GM23338 (cell line): ENCODE data around the gene DVL2. TPM values are rescaled to one million over a fixed set of nuclear protein-coding genes. Genes with fewer than 3 reads are reported as not detected.

Experiments
- ATAC-seq: fragments of 200-7000 bp; cut with Tn5 transposase; 3 replicates; pipeline ENCODE4 v1.9.1; 2020
- DNase-seq: peaks from one replicate; pipeline ENCODE4 v3.0.0-alpha.2; 2015; ENCODE audit warnings: low spot score
- H2AFZ ChIP-seq: fragments of 200-600 bp; sonication (generic); 2 replicates; pipeline ENCODE4 v1.8.0; 2016; ENCODE audit warnings: antibody characterized with exemption, mild to moderate bottlenecking, moderate library complexity
- H3F3A ChIP-seq: fragments of 200-600 bp; sonication (generic); replicated peaks from 2 replicates; pipeline ENCODE4 v1.8.0; 2017; ENCODE audit warnings: antibody characterized with exemption, mixed run types, low read depth
- H3K27ac ChIP-seq: fragments of 200-600 bp; sonication (generic); 2 replicates; pipeline ENCODE4 v1.6.1; 2016; ENCODE audit warnings: low read depth
- H3K27me3 ChIP-seq: fragments of 200-600 bp; sonication (generic); 2 replicates; pipeline ENCODE4 v1.8.0; 2016; ENCODE audit warnings: mild to moderate bottlenecking, mixed run types, moderate library complexity; ENCODE audit not compliant: insufficient read depth
- H3K36me3 ChIP-seq: fragments of 200-600 bp; sonication (generic); 2 replicates; pipeline ENCODE4 v1.8.0; 2016; ENCODE audit warnings: mild to moderate bottlenecking; ENCODE audit not compliant: insufficient read depth
- H3K4me1 ChIP-seq: fragments of 200-600 bp; sonication (generic); 2 replicates; pipeline ENCODE4 v1.8.0; 2016; ENCODE audit warnings: mild to moderate bottlenecking, moderate library complexity; ENCODE audit not compliant: insufficient read depth
- H3K4me2 ChIP-seq: fragments of 200-600 bp; sonication (generic); 2 replicates; pipeline ENCODE4 v1.7.1; 2017; ENCODE audit warnings: mixed run types
- H3K4me3 ChIP-seq: fragments of 200-600 bp; sonication (generic); 2 replicates; pipeline ENCODE4 v1.6.1; 2016; ENCODE audit warnings: mixed run types
- H3K79me2 ChIP-seq: fragments of 200-600 bp; sonication (generic); replicated peaks from 2 replicates; pipeline ENCODE4 v1.8.0; 2017; ENCODE audit warnings: mild to moderate bottlenecking; ENCODE audit not compliant: insufficient read depth
- H3K9me2 ChIP-seq: fragments of 200-600 bp; sonication (generic); 2 replicates; pipeline ENCODE4 v1.8.0; 2017; ENCODE audit not compliant: insufficient read depth
- H4K20me1 ChIP-seq: fragments of 200-600 bp; sonication (generic); replicated peaks from 2 replicates; pipeline ENCODE4 v1.8.0; 2017; ENCODE audit warnings: mild to moderate bottlenecking; ENCODE audit not compliant: insufficient read depth
- H3K27ac Mint-ChIP-seq: 2 replicates; pipeline ENCODE4 v1.8.0; 2020; ENCODE audit warnings: inconsistent platforms, mild to moderate bottlenecking, moderate library complexity, mixed read lengths
- H3K27me3 Mint-ChIP-seq: 3 replicates; pipeline ENCODE4 v1.8.0; 2022; ENCODE audit warnings: low read depth, mild to moderate bottlenecking, moderate library complexity, mixed read lengths, inconsistent platforms; ENCODE audit not compliant: insufficient read depth, poor library complexity
- H3K36me3 Mint-ChIP-seq: 3 replicates; pipeline ENCODE4 v1.8.0; 2021; ENCODE audit warnings: low read depth, mild to moderate bottlenecking, inconsistent platforms, moderate library complexity, mixed read lengths
- H3K4me1 Mint-ChIP-seq: 3 replicates; pipeline ENCODE4 v1.8.0; 2020; ENCODE audit warnings: mild to moderate bottlenecking, inconsistent platforms, mixed read lengths
- H3K4me3 Mint-ChIP-seq: 3 replicates; pipeline ENCODE4 v1.8.0; 2021; ENCODE audit warnings: moderate library complexity, mild to moderate bottlenecking, inconsistent platforms, mixed read lengths
- H3K9me3 Mint-ChIP-seq: 3 replicates; pipeline ENCODE4 v1.8.0; 2020; ENCODE audit warnings: moderate library complexity, mild to moderate bottlenecking, inconsistent platforms, mixed read lengths
- ETS1 ChIP-seq: IDR thresholded peaks from 2 replicates; pipeline ENCODE4 v1.6.1; 2016; ENCODE audit warnings: antibody characterized with exemption
- EZH2phosphoT487 ChIP-seq: fragments of 200-600 bp; sonication (generic); IDR thresholded peaks from one replicate; pipeline ENCODE4 v1.8.1; 2018; ENCODE audit warnings: antibody characterized with exemption; ENCODE audit not compliant: unreplicated experiment
- ZNF114 ChIP-seq: fragments of 250-450 bp; sonication (Bioruptor Pico); IDR thresholded peaks from 2 replicates; pipeline ENCODE4 v1.5.0; 2020; ENCODE audit warnings: mild to moderate bottlenecking, moderate library complexity
- ZNF462 ChIP-seq: fragments of 250-450 bp; sonication (Bioruptor Pico); IDR thresholded peaks from 2 replicates; pipeline ENCODE4 v1.5.0; 2020; ENCODE audit warnings: mild to moderate bottlenecking, moderate library complexity
- polyA plus RNA-seq: library from polyadenylated mRNA; unstranded; fragments of >200 nt; fragmentation: Nextera tagmentation; extraction: Ambion mirVana; gene quantifications from 2 replicates; pipeline ENCODE4 v1.2.1, GENCODE V29; 2016
- total RNA-seq: library from RNA; depleted of rRNA; stranded (reverse); fragments of >200 nt; shearing (Covaris generic); gene quantifications from 2 replicates; pipeline ENCODE4 v1.2.3, GENCODE V29; 2014
- TF ChIP-seq, protein P1 (sequence below), 2 experiments: fragments of 200-600 bp in 1 of 2; sonication (generic) in 1 of 2; conservative IDR thresholded peaks; 2 replicates each; pipeline versions ENCODE4 v1.5.1 to v1.6.1; 2016 to 2017; ENCODE audit warnings: antibody characterized with exemption in 2 of 2, low read depth in 2 of 2, mild to moderate bottlenecking in 2 of 2, moderate library complexity in 1 of 2

DVL2 gene
- total and polyA plus RNA-seq, 2 experiments from 2014 or later, result 19.7 to 80.6 TPM

DNA sequence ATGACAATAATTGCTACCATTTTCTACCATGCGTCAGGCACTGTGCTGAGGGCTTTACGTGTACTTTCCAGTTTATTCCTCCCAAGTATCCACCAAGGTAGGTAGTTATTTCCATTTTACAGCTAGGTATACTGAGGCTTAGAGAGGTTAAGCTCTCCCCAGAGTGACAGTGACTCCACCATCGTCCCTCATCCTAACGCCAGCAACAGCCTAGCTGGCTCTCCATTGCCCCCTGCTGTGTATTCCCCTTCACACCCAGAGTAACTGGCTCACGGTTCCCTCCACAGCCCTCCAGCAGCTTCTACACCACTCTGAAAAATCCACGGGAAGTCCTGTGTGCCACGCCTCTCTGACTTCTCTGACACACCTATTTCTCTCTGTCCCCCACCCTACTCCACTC, 48.1 kb downstream of the DVL2 start:
- Mint-ChIP-seq H3K9me3 (no peaks in the 10 kb centered on the region), H3K4me3 (no peak overlapping the region), H3K27ac (no peak overlapping the region), H3K27me3 (peaks cover 10% of the 10 kb centered on the region), H3K36me3 (peaks cover 15% of the 10 kb centered on the region), H3K4me1 (no peaks in the 10 kb centered on the region; the same call in 1 of the 3 replicates)
- H3K4me2 ChIP-seq, result no peak overlapping the region
- DNase-seq, result peak; percentile 65
- H4K20me1 ChIP-seq, result peaks cover 6% of the 10 kb centered on the region
- H3K36me3 ChIP-seq, result no peaks in the 10 kb centered on the region
- H3K4me1 ChIP-seq, result no peaks in the 10 kb centered on the region
- H3K79me2 ChIP-seq, result no peaks in the 10 kb centered on the region
- no peak overlapping the region for H3K27ac ChIP-seq
- H3K9me2 ChIP-seq, result no peaks in the 10 kb centered on the region
- H3K4me3 ChIP-seq, result no peak overlapping the region
- H3F3A ChIP-seq, result 0 out of 2 replicates have a peak, but pooled peaks cover 5% of the 10 kb centered on the region
- no peaks in the 10 kb centered on the region for H3K27me3 ChIP-seq
- peak; percentile 64 for ATAC-seq
- no peak for TF ChIP-seq EZH2phosphoT487
- TF ChIP-seq ZNF114 (CRISPR knock-in tag), result no peak
- TF ChIP-seq ZNF462, result no peak
- TF ChIP-seq, protein P1, sequence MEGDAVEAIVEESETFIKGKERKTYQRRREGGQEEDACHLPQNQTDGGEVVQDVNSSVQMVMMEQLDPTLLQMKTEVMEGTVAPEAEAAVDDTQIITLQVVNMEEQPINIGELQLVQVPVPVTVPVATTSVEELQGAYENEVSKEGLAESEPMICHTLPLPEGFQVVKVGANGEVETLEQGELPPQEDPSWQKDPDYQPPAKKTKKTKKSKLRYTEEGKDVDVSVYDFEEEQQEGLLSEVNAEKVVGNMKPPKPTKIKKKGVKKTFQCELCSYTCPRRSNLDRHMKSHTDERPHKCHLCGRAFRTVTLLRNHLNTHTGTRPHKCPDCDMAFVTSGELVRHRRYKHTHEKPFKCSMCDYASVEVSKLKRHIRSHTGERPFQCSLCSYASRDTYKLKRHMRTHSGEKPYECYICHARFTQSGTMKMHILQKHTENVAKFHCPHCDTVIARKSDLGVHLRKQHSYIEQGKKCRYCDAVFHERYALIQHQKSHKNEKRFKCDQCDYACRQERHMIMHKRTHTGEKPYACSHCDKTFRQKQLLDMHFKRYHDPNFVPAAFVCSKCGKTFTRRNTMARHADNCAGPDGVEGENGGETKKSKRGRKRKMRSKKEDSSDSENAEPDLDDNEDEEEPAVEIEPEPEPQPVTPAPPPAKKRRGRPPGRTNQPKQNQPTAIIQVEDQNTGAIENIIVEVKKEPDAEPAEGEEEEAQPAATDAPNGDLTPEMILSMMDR (conservative IDR thresholded peaks at IDR 0.05; ENCODE audit: low read depth in 2 of 2), result peak; percentile 8 to 47; a peak in 2 of 4 replicates
- TF ChIP-seq ETS1, result no peak
- no peak overlapping the region for H2AFZ ChIP-seq
